ENCODE results near the gene PPP1R11. TPM values are rescaled to one million over a fixed set of nuclear protein-coding genes. Genes with fewer than 3 reads are reported as not detected.

The PPP1R11 gene
- total and polyA plus RNA-seq, 4 donors = 40.0 to 66.7 (median 52.7) TPM

GRCh38 chr6:30047220-30047619 lies 19.8 kb upstream of the PPP1R11 start:
- 65 to 84% methylated on average over 2 of the region's 2 CpGs for WGBS, 2 donors
- Histone ChIP-seq H3K27me3 (ENCODE audit: control insufficient read depth in 1 of 2, insufficient read depth in 2 of 2, low read length in 1 of 2) (no peaks in the 10 kb centered on the region), H3K4me3 (ENCODE audit: low read length in 2 of 2) (no peak overlapping the region), H3K4me1 (ENCODE audit: control insufficient read depth in 1 of 2, insufficient read depth in 2 of 2, low read length in 2 of 2) (no peaks in the 10 kb centered on the region), H3K27ac (ENCODE audit: low read depth in 1 of 2, low read length in 2 of 2) (no peak overlapping the region), H3K36me3 (ENCODE audit: control insufficient read depth in 1 of 2, insufficient read depth in 2 of 2, low read length in 1 of 2) (peaks cover 0 to 2% of the 10 kb centered on the region in 2 donors), H3K9me3 (ENCODE audit: control insufficient read depth, low read length) (no peaks in the 10 kb centered on the region)
- intact Hi-C loops (cut with DNase I) = no loop called here
- no peak for DNase-seq
- no peak for ATAC-seq (ENCODE audit: low FRiP score)

GRCh38 chr6:30053682-30054081 lies 13.3 kb upstream of the PPP1R11 start:
- no peak for DNase-seq
- 76 to 85% methylated on average over 3 of the region's 3 CpGs for WGBS, 2 donors
- H3K9me3 ChIP-seq (ENCODE audit: control insufficient read depth, low read length) = no peaks in the 10 kb centered on the region
- H3K27ac ChIP-seq (ENCODE audit: low read depth in 1 of 2, low read length in 2 of 2) = no peak overlapping the region
- no peaks in the 10 kb centered on the region for H3K4me1 ChIP-seq (ENCODE audit: control insufficient read depth in 1 of 2, insufficient read depth in 2 of 2, low read length in 2 of 2)
- H3K27me3 ChIP-seq (ENCODE audit: control insufficient read depth in 1 of 2, insufficient read depth in 2 of 2, low read length in 1 of 2) = no peaks in the 10 kb centered on the region
- intact Hi-C loops (cut with DNase I) = no loop called here
- H3K4me3 ChIP-seq (ENCODE audit: low read length in 2 of 2) = no peak overlapping the region
- H3K36me3 ChIP-seq (ENCODE audit: control insufficient read depth in 1 of 2, insufficient read depth in 2 of 2, low read length in 1 of 2) = no peaks in the 10 kb centered on the region
- ATAC-seq (ENCODE audit: low FRiP score) = no peak

GRCh38 chr6:30055513-30055912 lies 11.5 kb upstream of the PPP1R11 start:
- no peak for DNase-seq
- H3K4me1 ChIP-seq (ENCODE audit: control insufficient read depth in 1 of 2, insufficient read depth in 2 of 2, low read length in 2 of 2) = peaks cover 0 to 4% of the 10 kb centered on the region in 2 donors
- H3K4me3 ChIP-seq (ENCODE audit: low read length in 2 of 2) = no peak overlapping the region
- 51 to 56% methylated on average over 1 of the region's 1 CpG for WGBS, 2 donors
- H3K27ac ChIP-seq (ENCODE audit: low read depth in 1 of 2, low read length in 2 of 2) = no peak overlapping the region
- H3K36me3 ChIP-seq (ENCODE audit: control insufficient read depth in 1 of 2, insufficient read depth in 2 of 2, low read length in 1 of 2) = no peaks in the 10 kb centered on the region
- no peak for ATAC-seq (ENCODE audit: low FRiP score)
- H3K27me3 ChIP-seq (ENCODE audit: control insufficient read depth in 1 of 2, insufficient read depth in 2 of 2, low read length in 1 of 2) = no peaks in the 10 kb centered on the region
- intact Hi-C loops (cut with DNase I) = no loop called here
- H3K9me3 ChIP-seq (ENCODE audit: control insufficient read depth, low read length) = no peaks in the 10 kb centered on the region

- 0 to 1% methylated on average over 24 of the region's 24 CpGs for WGBS, 2 donors
- H3K36me3 ChIP-seq (ENCODE audit: control insufficient read depth in 1 of 2, insufficient read depth in 2 of 2, low read length in 1 of 2) = no peaks in the 10 kb centered on the region
- H3K9me3 ChIP-seq (ENCODE audit: control insufficient read depth, low read length) = no peaks in the 10 kb centered on the region
- ATAC-seq (ENCODE audit: low FRiP score) (peak; percentile 34), DNase-seq (peak; percentile 64 to 81)
- intact Hi-C loops (cut with DNase I) = no loop called here
- peak overlapping the region; percentile 70 to 99 for H3K4me3 ChIP-seq (ENCODE audit: low read length in 2 of 2)
- no peaks in the 10 kb centered on the region for H3K27me3 ChIP-seq (ENCODE audit: control insufficient read depth in 1 of 2, insufficient read depth in 2 of 2, low read length in 1 of 2)
- H3K4me1 ChIP-seq (ENCODE audit: control insufficient read depth in 1 of 2, insufficient read depth in 2 of 2, low read length in 2 of 2) = peaks cover 2 to 4% of the 10 kb centered on the region in 2 donors
- H3K27ac ChIP-seq (ENCODE audit: low read depth in 1 of 2, low read length in 2 of 2) = peak overlapping the region; percentile 91 to 93
Observed at GRCh38 chr6:30060606-30061091, 6.3 kb upstream of the PPP1R11 start.

GRCh38 chr6:30061092-30061857 lies 5.7 kb upstream of the PPP1R11 start, which contains the start of gene POLR1H:
Gene POLR1H, plus strand, starts transcription at chr6:30061265. Its CDS starts 260 bp downstream, at chr6:30061525.
- WGBS, 2 donors = 0 to 1% methylated on average over 48 of the region's 48 CpGs
- no peaks in the 10 kb centered on the region for H3K27me3 ChIP-seq (ENCODE audit: control insufficient read depth in 1 of 2, insufficient read depth in 2 of 2, low read length in 1 of 2)

DNA sequence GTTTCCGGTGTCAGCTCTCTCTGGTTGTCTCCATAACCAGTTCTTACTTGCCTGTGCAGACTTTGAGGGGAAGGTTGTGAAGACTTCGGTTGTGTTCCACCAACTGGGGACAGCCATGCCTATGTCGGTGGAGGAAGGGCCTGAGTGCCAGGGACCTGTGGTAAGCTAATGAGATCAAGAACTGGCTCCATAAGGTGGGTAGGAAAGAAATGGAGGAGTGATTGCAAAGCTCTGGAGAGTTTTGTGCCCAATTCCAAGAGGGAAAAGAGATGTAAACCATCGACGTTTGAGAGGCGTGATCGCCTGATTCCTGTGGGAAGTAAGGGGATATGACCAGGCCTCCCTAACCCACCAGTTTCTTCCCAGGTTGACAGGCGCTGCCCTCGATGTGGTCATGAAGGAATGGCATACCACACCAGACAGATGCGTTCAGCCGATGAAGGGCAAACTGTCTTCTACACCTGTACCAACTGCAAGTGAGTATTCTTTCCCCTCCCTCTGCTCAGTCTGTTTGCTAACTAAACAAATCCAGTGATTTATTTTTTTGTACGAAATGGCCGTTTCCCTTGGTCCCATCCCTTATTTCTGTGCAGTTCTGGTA lies 5.0 kb upstream of the PPP1R11 start:
- H3K27me3 ChIP-seq (ENCODE audit: control insufficient read depth in 1 of 2, insufficient read depth in 2 of 2, low read length in 1 of 2) = no peaks in the 10 kb centered on the region
- peaks cover 2 to 4% of the 10 kb centered on the region in 2 donors for H3K4me1 ChIP-seq (ENCODE audit: control insufficient read depth in 1 of 2, insufficient read depth in 2 of 2, low read length in 2 of 2)
- 41 to 49% methylated on average over 13 of the region's 13 CpGs for WGBS, 2 donors
- no peaks in the 10 kb centered on the region for H3K9me3 ChIP-seq (ENCODE audit: control insufficient read depth, low read length)
- DNase-seq (no peak), ATAC-seq (ENCODE audit: low FRiP score) (no peak)
- no peaks in the 10 kb centered on the region for H3K36me3 ChIP-seq (ENCODE audit: control insufficient read depth in 1 of 2, insufficient read depth in 2 of 2, low read length in 1 of 2)
- H3K4me3 ChIP-seq (ENCODE audit: low read length in 2 of 2) = peak overlapping the region; percentile 49 to 70
- H3K27ac ChIP-seq (ENCODE audit: low read depth in 1 of 2, low read length in 2 of 2) = peak overlapping the region in 1 of 2 donors; percentile 92
- intact Hi-C loops (cut with DNase I) = no loop called here

More at GRCh38 chr6:30061092-30061857, 5.7 kb upstream of the PPP1R11 start, which contains the start of gene POLR1H:
- H3K36me3 ChIP-seq (ENCODE audit: control insufficient read depth in 1 of 2, insufficient read depth in 2 of 2, low read length in 1 of 2) = no peaks in the 10 kb centered on the region
- intact Hi-C loops (cut with DNase I) = no loop called here
- H3K27ac ChIP-seq (ENCODE audit: low read depth in 1 of 2, low read length in 2 of 2) = peak within 1 kb of the TSS; percentile 92 to 93
- DNase-seq (peak; percentile 95 to 96), ATAC-seq (ENCODE audit: low FRiP score) (peak; percentile 98)
- peaks cover 2 to 4% of the 10 kb centered on the region in 2 donors for H3K4me1 ChIP-seq (ENCODE audit: control insufficient read depth in 1 of 2, insufficient read depth in 2 of 2, low read length in 2 of 2)
- peak within 1 kb of the TSS; percentile 70 to 99 for H3K4me3 ChIP-seq (ENCODE audit: low read length in 2 of 2)
- H3K9me3 ChIP-seq (ENCODE audit: control insufficient read depth, low read length) = no peaks in the 10 kb centered on the region

DNA sequence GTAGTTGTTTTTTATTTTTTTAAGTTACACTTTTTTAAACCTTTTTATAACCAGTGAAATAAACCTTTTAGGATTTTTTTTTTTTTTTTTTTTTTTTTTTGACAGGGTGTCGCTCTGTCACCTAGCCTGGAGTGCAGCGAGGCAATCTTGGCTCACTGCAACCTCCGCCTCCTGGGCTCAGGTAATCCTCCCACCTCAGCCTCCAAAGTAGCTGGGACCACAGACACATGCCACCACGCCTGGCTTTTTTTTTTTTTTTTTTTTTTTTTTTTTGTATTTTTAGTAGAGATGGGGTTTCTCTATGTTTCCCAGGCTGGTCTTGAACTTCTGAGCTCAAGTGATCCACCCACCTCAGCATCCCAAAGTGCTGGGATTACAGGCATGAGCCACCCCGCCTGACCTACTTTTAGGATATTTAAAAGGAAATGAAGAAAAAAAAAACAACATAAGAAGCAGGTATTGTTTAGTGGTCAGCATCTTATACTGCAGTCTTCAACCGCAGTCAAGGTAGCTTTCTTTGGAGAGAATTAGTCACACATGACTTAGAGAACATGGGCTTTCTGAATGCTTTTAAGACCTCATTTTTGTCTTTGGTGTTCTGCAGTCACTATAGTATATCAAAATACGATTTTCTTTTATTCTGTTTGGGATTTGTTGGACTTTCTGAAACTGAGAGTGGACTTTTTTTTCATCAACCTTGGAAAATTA lies 4.4 kb upstream of the PPP1R11 start:
- Histone ChIP-seq H3K27ac (ENCODE audit: low read depth in 1 of 2, low read length in 2 of 2) (no peak overlapping the region), H3K4me1 (ENCODE audit: control insufficient read depth in 1 of 2, insufficient read depth in 2 of 2, low read length in 2 of 2) (peaks cover 2 to 4% of the 10 kb centered on the region in 2 donors), H3K36me3 (ENCODE audit: control insufficient read depth in 1 of 2, insufficient read depth in 2 of 2, low read length in 1 of 2) (no peaks in the 10 kb centered on the region), H3K27me3 (ENCODE audit: control insufficient read depth in 1 of 2, insufficient read depth in 2 of 2, low read length in 1 of 2) (no peaks in the 10 kb centered on the region), H3K9me3 (ENCODE audit: control insufficient read depth, low read length) (no peaks in the 10 kb centered on the region), H3K4me3 (ENCODE audit: low read length in 2 of 2) (no peak overlapping the region)
- ATAC-seq (ENCODE audit: low FRiP score) (no peak), DNase-seq (no peak)
- intact Hi-C loops (cut with DNase I) = no loop called here
- WGBS, 2 donors = 87 to 94% methylated on average over 7 of the region's 7 CpGs

GRCh38 chr6:30063315-30063714 lies 3.7 kb upstream of the PPP1R11 start:
- peaks cover 2 to 4% of the 10 kb centered on the region in 2 donors for H3K4me1 ChIP-seq (ENCODE audit: control insufficient read depth in 1 of 2, insufficient read depth in 2 of 2, low read length in 2 of 2)
- H3K4me3 ChIP-seq (ENCODE audit: low read length in 2 of 2) = no peak overlapping the region
- H3K27ac ChIP-seq (ENCODE audit: low read depth in 1 of 2, low read length in 2 of 2) = no peak overlapping the region
- H3K36me3 ChIP-seq (ENCODE audit: control insufficient read depth in 1 of 2, insufficient read depth in 2 of 2, low read length in 1 of 2) = no peaks in the 10 kb centered on the region
- DNase-seq (no peak), ATAC-seq (ENCODE audit: low FRiP score) (no peak)
- no peaks in the 10 kb centered on the region for H3K27me3 ChIP-seq (ENCODE audit: control insufficient read depth in 1 of 2, insufficient read depth in 2 of 2, low read length in 1 of 2)
- no peaks in the 10 kb centered on the region for H3K9me3 ChIP-seq (ENCODE audit: control insufficient read depth, low read length)
- intact Hi-C loops (cut with DNase I) = no loop called here
- WGBS, 2 donors = 62 to 88% methylated on average over 2 of the region's 2 CpGs
